ENCODE results near the gene DDX41. TPM values are rescaled to one million over a fixed set of nuclear protein-coding genes. Genes with fewer than 3 reads are reported as not detected.
"Not testable (repeated sequence)": the region's sequence is repeated elsewhere in the genome, so short reads cannot be mapped to it uniquely, and the experiment has no call there.

The DDX41 gene
- 10 to 100 TPM; 84.0 to 86.4 TPM for total RNA-seq
- polyA plus RNA-seq, result 10 to 100 TPM; 29.0 to 54.4 (median 43.0) TPM
- total RNA-seq, result 46.4 to 143 (median 61.5) reads per million in 6 experiments

- no peaks in the 10 kb centered on the region for H3K9me3 Mint-ChIP-seq
- peak within 1 kb of the TSS; percentile 90 to 98 (median 95) for H3K27ac Mint-ChIP-seq
- peaks cover 27 to 63% (median 55%) of the 10 kb centered on the region in 4 donors for H3K4me1 Mint-ChIP-seq
- DNase-seq (peak; percentile 90 to 97 (median 94)), ATAC-seq (peak; percentile 91 to 93)
- no peaks in the 10 kb centered on the region for H3K27me3 Mint-ChIP-seq
- peaks cover 0 to 49% (median 14%) of the 10 kb centered on the region in 3 donors for H3K36me3 Mint-ChIP-seq
- POLR2A ChIA-PET, result interaction anchor here (0.6 to 1.7 kb wide), 8 partner anchors 8 to 703 kb away, joined by 3 to 5 read pairs (median 4); partner anchors contain the start of gene DBN1
- H3K4me3 Mint-ChIP-seq, result peak within 1 kb of the TSS; percentile 93 to 100 (median 97)
These were observed at the start of gene DDX41 for GRCh38 chr5:177516601-177517568. Gene DDX41, minus strand, starts transcription at chr5:177516961. Its CDS starts 16 bp downstream, at chr5:177516945.

- Mint-ChIP-seq H3K9me3 (no peaks in the 10 kb centered on the region), H3K4me1 (no peaks in the 10 kb centered on the region), H3K27ac (no peak overlapping the region), H3K4me3 (no peak overlapping the region), H3K27me3 (peaks cover 0 to 13% (median 4%) of the 10 kb centered on the region in 5 donors), H3K36me3 (no peaks in the 10 kb centered on the region)
- POLR2A ChIA-PET, result no interaction called here
- DNase-seq (no peak), ATAC-seq (no peak)
These were observed 48.3 kb upstream of the DDX41 start for GRCh38 chr5:177565046-177565445.

GRCh38 chr5:177559446-177559941, 42.7 kb upstream of the DDX41 start:
- not testable (repeated sequence) for ATAC-seq, DNase-seq

GRCh38 chr5:177557796-177558195, 41.0 kb upstream of the DDX41 start:
- Mint-ChIP-seq H3K4me3 (no peak overlapping the region), H3K9me3 (no peaks in the 10 kb centered on the region), H3K4me1 (peaks cover 11 to 24% (median 19%) of the 10 kb centered on the region in 4 donors), H3K27me3 (no peaks in the 10 kb centered on the region), H3K36me3 (peaks cover 0 to 2% (median 0%) of the 10 kb centered on the region in 3 donors), H3K27ac (no peak overlapping the region)
- POLR2A ChIA-PET, result no interaction called here
- ATAC-seq (no peak), DNase-seq (no peak)

More at GRCh38 chr5:177559446-177559941, 42.7 kb upstream of the DDX41 start:
- H3K4me3 Mint-ChIP-seq, H3K27me3 Mint-ChIP-seq, H3K9me3 Mint-ChIP-seq, POLR2A ChIA-PET, H3K27ac Mint-ChIP-seq, H3K36me3 Mint-ChIP-seq: not testable (repeated sequence)
- peaks cover 5 to 16% (median 10%) of the 10 kb centered on the region in 4 donors for H3K4me1 Mint-ChIP-seq

- peaks cover 15 to 30% (median 26%) of the 10 kb centered on the region in 4 donors for H3K4me1 Mint-ChIP-seq
- H3K9me3 Mint-ChIP-seq, result no peaks in the 10 kb centered on the region
- DNase-seq (no peak), ATAC-seq (no peak)
- H3K27me3 Mint-ChIP-seq, result no peaks in the 10 kb centered on the region
- peaks cover 0 to 4% (median under 1%) of the 10 kb centered on the region in 3 donors for H3K36me3 Mint-ChIP-seq
- peak overlapping the region in 1 of 10 donors; percentile 28 for H3K4me3 Mint-ChIP-seq
- POLR2A ChIA-PET, result no interaction called here
- peak overlapping the region in 3 of 10 donors; percentile 20 to 65 (median 50) for H3K27ac Mint-ChIP-seq
These were observed 40.4 kb upstream of the DDX41 start for GRCh38 chr5:177557041-177557647.

GRCh38 chr5:177555665-177556064, 38.9 kb upstream of the DDX41 start:
- DNase-seq (no peak), ATAC-seq (no peak)
- Mint-ChIP-seq H3K27ac (no peak overlapping the region), H3K4me1 (peaks cover 18 to 37% (median 29%) of the 10 kb centered on the region in 4 donors), H3K9me3 (no peaks in the 10 kb centered on the region), H3K36me3 (peaks cover 0 to 16% (median 3%) of the 10 kb centered on the region in 3 donors), H3K4me3 (peak overlapping the region in 4 of 10 donors; percentile 83 to 93 (median 90)), H3K27me3 (no peaks in the 10 kb centered on the region)
- POLR2A ChIA-PET, result interaction anchor here (1.0 kb wide), 1 partner anchor 36 kb away, joined by 3 read pairs; the partner anchor contains the start of gene TMED9

GRCh38 chr5:177555228-177555627, 38.5 kb upstream of the DDX41 start:
- no peak for DNase-seq
- Mint-ChIP-seq H3K9me3 (no peaks in the 10 kb centered on the region), H3K4me3 (peak overlapping the region; percentile 70 to 96 (median 88)), H3K4me1 (peaks cover 18 to 40% (median 31%) of the 10 kb centered on the region in 4 donors), H3K27ac (peak overlapping the region in 4 of 10 donors; percentile 61 to 89 (median 78)), H3K36me3 (peaks cover 0 to 19% (median 4%) of the 10 kb centered on the region in 3 donors), H3K27me3 (no peaks in the 10 kb centered on the region)
- POLR2A ChIA-PET, result interaction anchor here (1.0 kb wide), 1 partner anchor 37 kb away, joined by 3 read pairs; the partner anchor contains the start of gene TMED9
- no peak for ATAC-seq

- H3K9me3 Mint-ChIP-seq, result no peaks in the 10 kb centered on the region
- peaks cover 0 to 21% (median 6%) of the 10 kb centered on the region in 3 donors for H3K36me3 Mint-ChIP-seq
- peak within 1 kb of the TSS; percentile 16 to 94 (median 84) for H3K27ac Mint-ChIP-seq
- peak; percentile 89 to 97 (median 94) for DNase-seq
- H3K27me3 Mint-ChIP-seq, result no peaks in the 10 kb centered on the region
- peak within 1 kb of the TSS; percentile 71 to 96 (median 88) for H3K4me3 Mint-ChIP-seq
- POLR2A ChIA-PET, result interaction anchor here (0.8 to 1.0 kb wide), 3 partner anchors 15 to 38 kb away, joined by 3 to 6 read pairs (median 3); partner anchors contain the start of gene TMED9
- peaks cover 18 to 44% (median 32%) of the 10 kb centered on the region in 4 donors for H3K4me1 Mint-ChIP-seq
- peak; percentile 97 for ATAC-seq
These were observed 37.8 kb upstream of the DDX41 start, which contains the start of gene FAM193B for GRCh38 chr5:177554474-177555111. Gene FAM193B, minus strand, starts transcription at chr5:177554563. Its CDS starts 105 bp downstream, at chr5:177554458.

- DNase-seq, result peak in 7 of 10 donors; percentile 10 to 66 (median 29)
- Mint-ChIP-seq H3K27me3 (no peaks in the 10 kb centered on the region), H3K27ac (peak overlapping the region in 5 of 10 donors; percentile 53 to 94 (median 79)), H3K4me3 (peak overlapping the region; percentile 66 to 86 (median 84)), H3K4me1 (peaks cover 18 to 47% (median 35%) of the 10 kb centered on the region in 4 donors), H3K36me3 (peaks cover 0 to 23% (median 6%) of the 10 kb centered on the region in 3 donors), H3K9me3 (no peaks in the 10 kb centered on the region)
- ATAC-seq, result peak; percentile 9 to 53
- POLR2A ChIA-PET, result interaction anchor here (0.8 to 0.9 kb wide), 2 partner anchors 15 to 38 kb away, joined by 3 to 6 read pairs; partner anchors contain the start of gene TMED9
These were observed 37.1 kb upstream of the DDX41 start for GRCh38 chr5:177553671-177554429.

- POLR2A ChIA-PET, result no interaction called here
- Mint-ChIP-seq H3K36me3 (peaks cover 0 to 26% (median 6%) of the 10 kb centered on the region in 3 donors), H3K9me3 (no peaks in the 10 kb centered on the region), H3K27ac (peak overlapping the region; percentile 2 to 88 (median 76)), H3K27me3 (no peaks in the 10 kb centered on the region), H3K4me1 (peaks cover 19 to 56% (median 43%) of the 10 kb centered on the region in 4 donors), H3K4me3 (peak overlapping the region; percentile 66 to 86 (median 84))
- DNase-seq (no peak), ATAC-seq (no peak)
These were observed 36.2 kb upstream of the DDX41 start for GRCh38 chr5:177552839-177553455.

All from naive thymus-derived CD8-positive, alpha-beta T cell (primary cell).